Measurements from ENCODE around the gene SLC6A7.

- TF ChIP-seq POLR2A (IDR thresholded peaks at IDR 0.05) (no peak), CTCF (IDR thresholded peaks at IDR 0.05) (no peak), POLR2AphosphoS5 (IDR thresholded peaks at IDR 0.05) (no peak)
Measured at GRCh38 chr5:150148117-150148927, 41.5 kb upstream of the SLC6A7 start.

All from gastroesophageal sphincter (tissue), 3 donors.